Stimulated activated CD4-positive, alpha-beta T cell treated with anti-CD3 and anti-CD28 coated beads, Interleukin-1b, Interleukin-23, amount 100 ng/mL, for 48 hours (primary cell): Measurements from ENCODE around the gene MYO7A.
A peak's percentile ranks its signal among the peaks of the same experiment; 100 is the strongest.

Experiments
- DNase-seq: peaks from one replicate; pipeline ENCODE4 v3.0.0-alpha.2; 2020

Gene MYO7A

GRCh38 chr11:77112641-77113381, 15.2 kb upstream of the MYO7A start:
- no peak for DNase-seq

GRCh38 chr11:77113382-77114088, 14.5 kb upstream of the MYO7A start:
- no peak for DNase-seq

GRCh38 chr11:77114089-77114463, 14.0 kb upstream of the MYO7A start:
- DNase-seq: no peak

- DNase-seq: no peak
Measured at GRCh38 chr11:77115181-77115611, 12.8 kb upstream of the MYO7A start.

GRCh38 chr11:77115956-77116355, 12.1 kb upstream of the MYO7A start:
- no peak for DNase-seq

- no peak for DNase-seq
Measured at GRCh38 chr11:77117492-77117891, 10.6 kb upstream of the MYO7A start.

GRCh38 chr11:77118086-77118485, 10.0 kb upstream of the MYO7A start:
- no peak for DNase-seq

GRCh38 chr11:77118971-77119370, 9.1 kb upstream of the MYO7A start:
- DNase-seq: no peak

GRCh38 chr11:77119531-77119936, 8.5 kb upstream of the MYO7A start:
- no peak for DNase-seq

GRCh38 chr11:77120571-77120970, 7.5 kb upstream of the MYO7A start:
- no peak for DNase-seq

- DNase-seq: no peak
Measured at GRCh38 chr11:77121096-77121640, 6.9 kb upstream of the MYO7A start.

- no peak for DNase-seq
Measured at GRCh38 chr11:77121876-77122575, 6.0 kb upstream of the MYO7A start.

GRCh38 chr11:77122576-77123212, 5.4 kb upstream of the MYO7A start:
- no peak for DNase-seq

- DNase-seq: no peak
Measured at GRCh38 chr11:77123591-77123990, 4.5 kb upstream of the MYO7A start.

GRCh38 chr11:77124041-77124440, 4.0 kb upstream of the MYO7A start:
- no peak for DNase-seq

GRCh38 chr11:77124488-77124887, 3.6 kb upstream of the MYO7A start:
- no peak for DNase-seq

- no peak for DNase-seq
Measured at GRCh38 chr11:77125191-77125590, 2.9 kb upstream of the MYO7A start.

- DNase-seq: no peak
Measured at GRCh38 chr11:77125695-77126094, 2.4 kb upstream of the MYO7A start.

- no peak for DNase-seq
Measured at GRCh38 chr11:77126156-77126775, 1.8 kb upstream of the MYO7A start.

GRCh38 chr11:77126861-77127234, 1.2 kb upstream of the MYO7A start:
- DNase-seq: no peak

- DNase-seq: peak; percentile 48
Measured at GRCh38 chr11:77127235-77127911, 673 bp upstream of the MYO7A start.
